Keratinocyte (primary cell): ENCODE data around the gene DDRGK1. TPM values are rescaled to one million over a fixed set of nuclear protein-coding genes. Genes with fewer than 3 reads are reported as not detected.

Source experiments
- DNase-seq: peaks from one replicate; pipeline ENCODE4 v3.0.0-alpha.2; 2011; ENCODE audit warnings: low read depth, missing footprints, low spot score
- FAIRE-seq: peaks from 2 replicates; lab custom pipeline; 2011; peaks lifted over from hg19 to GRCh38; lab: Jason Lieb, UNC
- H2AFZ ChIP-seq: 2 replicates; pipeline ENCODE4 v1.6.0; 2012; ENCODE audit warnings: low read length, control low read depth, inconsistent platforms; ENCODE audit not compliant: control insufficient read depth
- H3K27ac ChIP-seq: 2 replicates; pipeline ENCODE4 v1.5.1; 2011; ENCODE audit warnings: low read length; ENCODE audit not compliant: control insufficient read depth, insufficient read depth
- H3K27me3 ChIP-seq: 3 replicates; pipeline ENCODE4 v1.6.0; 2011; ENCODE audit warnings: low read length; ENCODE audit not compliant: control insufficient read depth, insufficient read depth; ENCODE audit errors: extremely low read depth
- H3K36me3 ChIP-seq, 2 experiments: 2 replicates in 1 of 2; 3 replicates in 1 of 2; pipeline ENCODE4 v1.5.1; 2011; ENCODE audit warnings: low read length in 2 of 2, mild to moderate bottlenecking in 1 of 2; ENCODE audit not compliant: control insufficient read depth in 2 of 2, insufficient read depth in 2 of 2; ENCODE audit errors: extremely low read depth in 1 of 2
- H3K4me1 ChIP-seq: 3 replicates; pipeline ENCODE4 v1.5.1; 2011; ENCODE audit warnings: low read length; ENCODE audit not compliant: control insufficient read depth, insufficient read depth; ENCODE audit errors: extremely low read depth
- H3K4me2 ChIP-seq: 3 replicates; pipeline ENCODE4 v1.6.0; 2011; ENCODE audit warnings: low read depth, low read length; ENCODE audit not compliant: control insufficient read depth, insufficient read depth; ENCODE audit errors: extremely low read depth
- H3K4me3 ChIP-seq, 3 experiments: fragments of 200-600 bp in 1 of 3; sonication (generic) in 1 of 3; 2 replicates in 2 of 3; 3 replicates in 1 of 3; pipeline ENCODE4 v1.5.1; 2011 to 2016; ENCODE audit warnings: low read length in 3 of 3, mild to moderate bottlenecking in 3 of 3, control low read depth in 2 of 3, inconsistent platforms in 1 of 3, low read depth in 1 of 3, mixed read lengths in 1 of 3, mixed run types in 1 of 3, moderate library complexity in 1 of 3; ENCODE audit not compliant: control insufficient read depth in 2 of 3, insufficient read depth in 2 of 3; ENCODE audit errors: extremely low read depth in 1 of 3
- H3K79me2 ChIP-seq: 2 replicates; pipeline ENCODE4 v1.6.0; 2012; ENCODE audit warnings: low read length; ENCODE audit not compliant: control insufficient read depth, insufficient read depth
- H3K9ac ChIP-seq: 3 replicates; pipeline ENCODE4 v1.6.0; 2011; ENCODE audit warnings: low read length; ENCODE audit not compliant: control insufficient read depth, insufficient read depth; ENCODE audit errors: extremely low read depth
- H3K9me1 ChIP-seq: 3 replicates; pipeline ENCODE4 v1.6.0; 2011; ENCODE audit warnings: low read length; ENCODE audit not compliant: control insufficient read depth, insufficient read depth; ENCODE audit errors: extremely low read depth
- H3K9me3 ChIP-seq: 2 replicates; pipeline ENCODE4 v1.5.1; 2012; ENCODE audit warnings: low read depth, low read length; ENCODE audit not compliant: control insufficient read depth
- H4K20me1 ChIP-seq: 3 replicates; pipeline ENCODE4 v1.6.0; 2011; ENCODE audit warnings: low read length; ENCODE audit not compliant: control insufficient read depth, insufficient read depth; ENCODE audit errors: extremely low read depth
- EZH2 ChIP-seq: IDR thresholded peaks from one replicate; pipeline ENCODE4 v1.6.1; 2012; ENCODE audit warnings: inconsistent platforms, mild to moderate bottlenecking, low read length, moderate library complexity
- dilution Hi-C: fragments of 300-500 bp; cut with MboI; formaldehyde crosslinking; loops from one replicate; pipeline ENCODE4 v1.7.0; 2020; ENCODE audit warnings: low sequenced_read_pairs; ENCODE audit not compliant: extremely low pct_ligation_motif_present
- polyA plus RNA-seq, 5 experiments: library from polyadenylated mRNA; depleted of rRNA in 3 of 5; stranded (reverse) in 3 of 5; stranded (forward) in 1 of 5; unstranded in 1 of 5; fragments of >200 nt; gene quantifications; 1 replicate in 1 of 5; 2 replicates in 3 of 5; 3 replicates in 1 of 5; pipeline versions ENCODE4 v1.2.1 to v1.2.3, GENCODE V29; 2011 to 2012; ENCODE audit warnings: missing spikeins in 2 of 5, low read depth in 1 of 5, low replicate concordance in 1 of 5
- TF ChIP-seq, protein P1 (sequence below), 3 experiments: IDR thresholded peaks in 1 of 3; conservative IDR thresholded peaks in 1 of 3; optimal IDR thresholded peaks in 1 of 3; 2 replicates in 2 of 3; 3 replicates in 1 of 3; pipeline versions ENCODE3 to v1.5.1; 2011; ENCODE audit warnings: low read length in 3 of 3, mild to moderate bottlenecking in 3 of 3, moderate library complexity in 2 of 3, control low read depth in 1 of 3, inconsistent platforms in 1 of 3; ENCODE audit not compliant: insufficient read depth in 2 of 3; ENCODE audit errors: extremely low read depth in 1 of 3

The DDRGK1 gene
- polyA plus RNA-seq, 1 donor (not counting 4 experiments of a cell fraction or from before 2014, with no cell fraction given), result 32.2 TPM

DNA sequence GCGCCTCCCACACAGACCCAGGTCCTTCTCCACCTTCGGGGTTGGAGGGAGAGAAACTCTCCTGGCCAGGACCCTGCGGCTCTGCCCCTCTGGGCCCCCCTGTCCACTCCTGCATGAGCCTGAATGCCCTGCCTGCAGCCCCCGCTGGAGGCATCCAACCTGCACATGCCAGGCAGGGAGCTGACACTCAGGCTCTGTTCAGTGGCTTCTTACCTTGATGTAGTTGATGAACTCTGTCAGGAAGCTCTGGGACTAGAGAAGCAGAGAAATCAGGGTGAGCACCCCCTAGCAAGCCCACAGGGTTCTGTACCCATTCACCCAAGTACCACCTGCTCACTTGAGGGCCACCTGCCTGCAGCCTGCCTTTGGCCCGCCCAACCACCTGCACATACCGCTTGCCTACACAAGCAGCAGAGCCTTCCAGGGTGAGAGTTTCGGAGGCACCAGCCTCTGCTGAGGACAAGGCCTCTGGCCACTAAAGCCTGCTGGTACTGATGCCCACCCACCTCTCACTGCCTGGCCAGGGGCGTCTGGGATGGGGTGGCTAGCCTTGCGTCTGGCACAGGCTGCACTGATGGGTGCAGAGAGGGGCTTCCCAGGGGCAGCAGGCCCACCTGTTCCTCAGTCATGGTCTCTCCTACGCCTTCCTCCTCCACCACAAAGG lies 9.7 kb downstream of the DDRGK1 start:
- DNase-seq (no peak), FAIRE-seq (no peak)
- H3K9ac ChIP-seq, result no peak overlapping the region
- dilution Hi-C loops, result no loop called here
- TF ChIP-seq, protein P1, sequence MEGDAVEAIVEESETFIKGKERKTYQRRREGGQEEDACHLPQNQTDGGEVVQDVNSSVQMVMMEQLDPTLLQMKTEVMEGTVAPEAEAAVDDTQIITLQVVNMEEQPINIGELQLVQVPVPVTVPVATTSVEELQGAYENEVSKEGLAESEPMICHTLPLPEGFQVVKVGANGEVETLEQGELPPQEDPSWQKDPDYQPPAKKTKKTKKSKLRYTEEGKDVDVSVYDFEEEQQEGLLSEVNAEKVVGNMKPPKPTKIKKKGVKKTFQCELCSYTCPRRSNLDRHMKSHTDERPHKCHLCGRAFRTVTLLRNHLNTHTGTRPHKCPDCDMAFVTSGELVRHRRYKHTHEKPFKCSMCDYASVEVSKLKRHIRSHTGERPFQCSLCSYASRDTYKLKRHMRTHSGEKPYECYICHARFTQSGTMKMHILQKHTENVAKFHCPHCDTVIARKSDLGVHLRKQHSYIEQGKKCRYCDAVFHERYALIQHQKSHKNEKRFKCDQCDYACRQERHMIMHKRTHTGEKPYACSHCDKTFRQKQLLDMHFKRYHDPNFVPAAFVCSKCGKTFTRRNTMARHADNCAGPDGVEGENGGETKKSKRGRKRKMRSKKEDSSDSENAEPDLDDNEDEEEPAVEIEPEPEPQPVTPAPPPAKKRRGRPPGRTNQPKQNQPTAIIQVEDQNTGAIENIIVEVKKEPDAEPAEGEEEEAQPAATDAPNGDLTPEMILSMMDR (optimal IDR thresholded peaks at IDR 0.05 in 1 of 3, IDR thresholded peaks at IDR 0.05 in 1 of 3, conservative IDR thresholded peaks at IDR 0.05 in 1 of 3; ENCODE audit: extremely low read depth in 1 of 3, insufficient read depth in 2 of 3, low read length in 3 of 3), result no peak
- no peak for TF ChIP-seq EZH2
- H2AFZ ChIP-seq, result no peak overlapping the region
- H4K20me1 ChIP-seq, result no peaks in the 10 kb centered on the region
- no peaks in the 10 kb centered on the region for H3K27me3 ChIP-seq
- H3K9me1 ChIP-seq, result no peaks in the 10 kb centered on the region
- no peaks in the 10 kb centered on the region for H3K9me3 ChIP-seq
- no peaks in the 10 kb centered on the region for H3K4me1 ChIP-seq
- no peaks in the 10 kb centered on the region for H3K79me2 ChIP-seq
- no peak overlapping the region for H3K4me2 ChIP-seq
- no peak overlapping the region for H3K4me3 ChIP-seq
- H3K36me3 ChIP-seq, result peaks cover 44 to 52% of the 10 kb centered on the region in 2 experiments
- H3K27ac ChIP-seq, result no peak overlapping the region

DNA sequence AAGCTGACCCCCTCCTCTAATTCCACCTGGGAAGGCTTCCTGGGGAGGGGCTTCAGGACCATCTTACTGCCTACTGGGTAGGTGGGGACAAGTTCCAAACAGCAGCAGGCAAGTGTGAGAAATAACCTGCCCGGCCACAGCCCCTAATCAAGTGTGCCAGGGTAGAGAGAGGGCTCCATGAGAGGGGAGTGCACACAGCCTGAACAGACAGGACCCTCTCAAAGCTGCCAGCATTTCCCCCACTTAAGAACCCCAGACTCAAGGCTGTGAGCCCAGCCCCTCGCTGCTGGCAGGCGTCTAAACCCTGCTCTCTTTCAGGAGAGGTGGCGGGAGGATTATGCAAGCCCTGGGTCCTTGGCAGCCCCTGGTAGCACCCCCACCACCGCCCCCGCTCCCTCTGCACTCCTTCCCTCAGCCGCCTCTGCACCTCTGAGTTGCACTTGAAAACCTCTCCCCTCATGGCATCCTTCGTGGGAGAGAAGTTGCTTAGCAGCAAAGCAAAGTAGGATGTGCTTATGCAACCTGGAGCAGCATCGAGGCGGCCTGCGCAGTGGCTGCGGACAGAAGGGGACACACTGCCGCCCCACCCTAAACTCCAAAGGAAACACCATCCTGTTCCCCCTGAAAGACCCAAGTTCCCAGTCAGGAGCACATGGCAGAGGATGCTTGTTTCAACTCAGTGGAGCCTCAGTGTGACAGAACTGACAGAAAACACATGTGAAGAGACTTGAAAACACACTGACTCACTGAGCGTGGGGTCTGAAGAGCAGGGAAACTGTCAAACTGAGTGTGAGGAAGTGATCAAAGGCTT lies 10.5 kb downstream of the DDRGK1 start:
- Histone ChIP-seq H4K20me1 (no peaks in the 10 kb centered on the region), H2AFZ (no peak overlapping the region), H3K36me3 (peaks cover 43 to 48% of the 10 kb centered on the region in 2 experiments), H3K27ac (no peak overlapping the region), H3K9ac (no peak overlapping the region), H3K4me1 (no peaks in the 10 kb centered on the region), H3K27me3 (no peaks in the 10 kb centered on the region), H3K4me3 (no peak overlapping the region), H3K4me2 (no peak overlapping the region), H3K79me2 (no peaks in the 10 kb centered on the region), H3K9me1 (no peaks in the 10 kb centered on the region), H3K9me3 (no peaks in the 10 kb centered on the region)
- DNase-seq (no peak), FAIRE-seq (no peak)
- TF ChIP-seq, protein P1 (optimal IDR thresholded peaks at IDR 0.05 in 1 of 3, IDR thresholded peaks at IDR 0.05 in 1 of 3, conservative IDR thresholded peaks at IDR 0.05 in 1 of 3; ENCODE audit: extremely low read depth in 1 of 3, insufficient read depth in 2 of 3, low read length in 3 of 3), result no peak
- no peak for TF ChIP-seq EZH2
- dilution Hi-C loops, result no loop called here
